Hepatic stellate cell (primary cell): ENCODE data around the gene NOC3L.
A peak's percentile ranks its signal among the peaks of the same experiment; 100 is the strongest.
"Not testable (repeated sequence)": the region's sequence is repeated elsewhere in the genome, so short reads cannot be mapped to it uniquely, and the experiment has no call there.

ENCODE experiments used
- DNase-seq: peaks from one replicate; pipeline ENCODE4 v3.0.0; 2011; ENCODE audit warnings: low spot score

The NOC3L gene

GRCh38 chr10:94362360-94363250 is at the start of gene NOC3L:
Gene NOC3L, minus strand, starts transcription at chr10:94362939. Its CDS starts 101 bp downstream, at chr10:94362838.
- DNase-seq, result peak; percentile 89

GRCh38 chr10:94412449-94412848 is 49.7 kb upstream of the NOC3L start:
- DNase-seq, result peak; percentile 54

GRCh38 chr10:94411304-94411703 is 48.6 kb upstream of the NOC3L start:
- DNase-seq, result no peak

GRCh38 chr10:94409021-94409657 is 46.4 kb upstream of the NOC3L start:
- no peak for DNase-seq

- no peak for DNase-seq
These were observed 44.9 kb upstream of the NOC3L start for GRCh38 chr10:94407668-94408067.

GRCh38 chr10:94405406-94405805 is 42.7 kb upstream of the NOC3L start:
- no peak for DNase-seq

- DNase-seq, result peak; percentile 64
These were observed 40.9 kb upstream of the NOC3L start for GRCh38 chr10:94403380-94404213.

GRCh38 chr10:94402843-94403379 is 40.2 kb upstream of the NOC3L start:
- peak; percentile 51 for DNase-seq

GRCh38 chr10:94402204-94402842 is 39.6 kb upstream of the NOC3L start, which contains the start of gene TBC1D12:
Gene TBC1D12, plus strand, starts transcription at chr10:94402541. Its CDS starts 73 bp downstream, at chr10:94402614.
- DNase-seq, result peak; percentile 94

GRCh38 chr10:94398762-94399161 is 36.0 kb upstream of the NOC3L start:
- DNase-seq, result no peak

- DNase-seq, result peak; percentile 69
These were observed 35.0 kb upstream of the NOC3L start for GRCh38 chr10:94397549-94398370.

GRCh38 chr10:94392117-94392516 is 29.4 kb upstream of the NOC3L start:
- DNase-seq, result not testable (repeated sequence)

- not testable (repeated sequence) for DNase-seq
These were observed 23.0 kb upstream of the NOC3L start for GRCh38 chr10:94385733-94386132.

GRCh38 chr10:94383530-94383929 is 20.8 kb upstream of the NOC3L start:
- no peak for DNase-seq

- no peak for DNase-seq
These were observed 14.1 kb upstream of the NOC3L start for GRCh38 chr10:94376865-94377264.

- no peak for DNase-seq
These were observed 12.6 kb upstream of the NOC3L start for GRCh38 chr10:94375374-94375773.

- DNase-seq, result no peak
These were observed 7.8 kb upstream of the NOC3L start for GRCh38 chr10:94370501-94370900.

GRCh38 chr10:94366382-94366781 is 3.6 kb upstream of the NOC3L start:
- DNase-seq, result no peak

GRCh38 chr10:94364482-94364881 is 1.7 kb upstream of the NOC3L start:
- no peak for DNase-seq

- no peak for DNase-seq
These were observed 469 bp upstream of the NOC3L start for GRCh38 chr10:94363251-94363565.
